Body of pancreas (tissue), 4 donors: ENCODE measurements around the gene ALKBH4. TPM values are rescaled to one million over a fixed set of nuclear protein-coding genes. Genes with fewer than 3 reads are reported as not detected.

ENCODE experiments used
- ATAC-seq: fragments of 150-250 bp; one replicate; pipeline ENCODE4 v1.9.1; 2016
- DNase-seq, 4 donors: peaks; one replicate each; pipeline ENCODE4 v3.0.0-alpha.2; 2019
- H3K27ac ChIP-seq, 4 donors: fragments of 200-600 bp; sonication (generic); 1 replicate in 3 of 4; 2 replicates in 1 of 4; pipeline versions ENCODE4 v1.5.1 to v1.6.1; 2016 to 2019; ENCODE audit warnings: mild to moderate bottlenecking in 1 of 4, mixed read lengths in 1 of 4, moderate library complexity in 1 of 4
- H3K27me3 ChIP-seq, 2 donors: fragments of 200-600 bp; sonication (generic); one replicate each; pipeline ENCODE4 v1.6.0; 2016; ENCODE audit warnings: mild to moderate bottlenecking in 1 of 2
- H3K36me3 ChIP-seq, 2 donors: fragments of 200-600 bp; sonication (generic); replicated peaks in 1 of 2; 2 replicates each; pipeline ENCODE4 v1.5.1; 2016; ENCODE audit warnings: low read depth in 2 of 2; ENCODE audit not compliant: insufficient read depth in 1 of 2
- H3K4me1 ChIP-seq: fragments of 200-600 bp; sonication (generic); one replicate; pipeline ENCODE4 v1.6.0; 2016
- H3K4me3 ChIP-seq, 2 donors: fragments of 200-600 bp; sonication (generic); 1 replicate in 1 of 2; 2 replicates in 1 of 2; pipeline ENCODE4 v1.5.1; 2016 to 2019
- H3K9me3 ChIP-seq, 3 donors: fragments of 200-600 bp; sonication (generic); 1 replicate in 2 of 3; 2 replicates in 1 of 3; pipeline ENCODE4 v1.5.1; 2016
- POLR2A ChIP-seq, 3 donors: fragments of 450-650 bp; IDR thresholded peaks; one replicate each; pipeline ENCODE4 v1.6.1; 2016; ENCODE audit warnings: antibody characterized with exemption in 3 of 3, mild to moderate bottlenecking in 2 of 3
- whole genome bisulfite sequencing, 2 donors: methylation state at CpG; one replicate each; pipeline ENCODE4 v1.1.5; 2017; 5-methylcytosine and 5-hydroxymethylcytosine counted together
- intact Hi-C: fragments of 100-400 bp; cut with DNase I; formaldehyde crosslinking; loops from one replicate; pipeline ENCODE4 v1.15.1; 2023
- total RNA-seq, 2 donors: library from RNA; depleted of rRNA; stranded (reverse); fragments of >200 nt; gene quantifications; one replicate each; pipeline ENCODE4 v1.1.0, GENCODE V29; 2016
- TF ChIP-seq, protein P1 (sequence below), 7 experiments: fragments of 450-650 bp in 4 of 7; fragments of 200-600 bp in 3 of 7; sonication (generic) in 3 of 7; IDR thresholded peaks; one replicate each; pipeline ENCODE4 v1.5.1; 2016 to 2019; ENCODE audit warnings: antibody characterized with exemption in 7 of 7

The ALKBH4 gene
- total RNA-seq, 2 donors from 2014 or later: 15.6 to 60.3 TPM

GRCh38 chr7:102427019-102427405 lies 37.7 kb downstream of the ALKBH4 start:
- Histone ChIP-seq H3K36me3 (peaks cover 0 to 3% of the 10 kb centered on the region in 2 donors), H3K4me1 (no peaks in the 10 kb centered on the region), H3K9me3 (no peaks in the 10 kb centered on the region), H3K27me3 (no peaks in the 10 kb centered on the region), H3K27ac (peak overlapping the region in 1 of 4 donors; percentile 70), H3K4me3 (no peak overlapping the region)
- WGBS, 2 donors: 80 to 90% methylated on average over 5 of the region's 5 CpGs
- DNase-seq (no peak), ATAC-seq (no peak)
- TF ChIP-seq, protein P1, sequence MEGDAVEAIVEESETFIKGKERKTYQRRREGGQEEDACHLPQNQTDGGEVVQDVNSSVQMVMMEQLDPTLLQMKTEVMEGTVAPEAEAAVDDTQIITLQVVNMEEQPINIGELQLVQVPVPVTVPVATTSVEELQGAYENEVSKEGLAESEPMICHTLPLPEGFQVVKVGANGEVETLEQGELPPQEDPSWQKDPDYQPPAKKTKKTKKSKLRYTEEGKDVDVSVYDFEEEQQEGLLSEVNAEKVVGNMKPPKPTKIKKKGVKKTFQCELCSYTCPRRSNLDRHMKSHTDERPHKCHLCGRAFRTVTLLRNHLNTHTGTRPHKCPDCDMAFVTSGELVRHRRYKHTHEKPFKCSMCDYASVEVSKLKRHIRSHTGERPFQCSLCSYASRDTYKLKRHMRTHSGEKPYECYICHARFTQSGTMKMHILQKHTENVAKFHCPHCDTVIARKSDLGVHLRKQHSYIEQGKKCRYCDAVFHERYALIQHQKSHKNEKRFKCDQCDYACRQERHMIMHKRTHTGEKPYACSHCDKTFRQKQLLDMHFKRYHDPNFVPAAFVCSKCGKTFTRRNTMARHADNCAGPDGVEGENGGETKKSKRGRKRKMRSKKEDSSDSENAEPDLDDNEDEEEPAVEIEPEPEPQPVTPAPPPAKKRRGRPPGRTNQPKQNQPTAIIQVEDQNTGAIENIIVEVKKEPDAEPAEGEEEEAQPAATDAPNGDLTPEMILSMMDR (IDR thresholded peaks at IDR 0.05): no peak
- TF ChIP-seq POLR2A (IDR thresholded peaks at IDR 0.05): no peak
- intact Hi-C loops: no loop called here

DNA sequence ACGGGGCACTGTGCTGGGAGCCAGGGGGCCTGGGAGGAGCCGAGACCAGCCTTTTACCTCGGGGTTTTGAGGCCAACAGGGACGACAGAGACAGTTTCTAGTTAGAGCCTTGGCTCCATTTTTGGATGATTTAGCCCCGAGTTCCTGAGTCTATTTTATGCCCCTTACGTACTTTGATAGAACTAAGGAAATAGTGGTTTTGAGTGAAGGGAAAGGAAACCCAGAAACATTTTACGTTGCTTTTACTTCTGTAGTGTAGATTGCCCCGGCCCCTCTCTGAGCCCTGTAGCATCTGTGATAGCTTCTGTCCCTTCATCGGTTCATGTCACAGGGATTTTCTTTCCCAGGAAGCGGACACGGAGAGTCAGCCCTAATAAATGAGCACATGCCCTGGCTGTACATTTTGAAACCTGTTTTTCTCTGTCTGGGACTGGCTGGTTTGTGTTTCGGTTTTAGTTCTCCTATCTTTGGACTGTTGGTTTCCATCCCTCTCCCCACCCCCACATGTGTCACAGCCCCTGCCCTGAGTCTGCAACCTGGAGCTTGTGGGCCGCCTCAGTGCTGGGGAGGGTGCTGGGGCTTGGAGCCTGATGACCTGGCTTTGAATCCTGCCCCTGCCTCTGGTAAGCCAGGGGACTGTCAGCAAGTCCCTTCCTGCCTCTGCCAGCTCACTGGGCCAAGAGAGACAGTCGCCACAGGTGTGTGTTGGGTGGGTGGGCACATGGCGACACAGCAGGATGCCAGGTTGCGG lies 38.2 kb downstream of the ALKBH4 start:
- no peaks in the 10 kb centered on the region for H3K27me3 ChIP-seq
- intact Hi-C loops: no loop called here
- no peak for ATAC-seq
- peak overlapping the region in 2 of 4 donors; percentile 20 to 70 for H3K27ac ChIP-seq
- no peak overlapping the region for H3K4me3 ChIP-seq
- TF ChIP-seq POLR2A (IDR thresholded peaks at IDR 0.05): no peak
- TF ChIP-seq, protein P1 (IDR thresholded peaks at IDR 0.05): no peak
- no peaks in the 10 kb centered on the region for H3K9me3 ChIP-seq
- DNase-seq: peak in 1 of 4 donors; percentile 52
- WGBS, 2 donors: 84 to 87% methylated on average over 15 to 16 of the region's 16 CpGs
- peaks cover 0 to 5% of the 10 kb centered on the region in 2 donors for H3K36me3 ChIP-seq
- H3K4me1 ChIP-seq: no peaks in the 10 kb centered on the region

- no peaks in the 10 kb centered on the region for H3K9me3 ChIP-seq
- ATAC-seq: no peak
- no peaks in the 10 kb centered on the region for H3K27me3 ChIP-seq
- peak overlapping the region in 2 of 4 donors; percentile 20 to 70 for H3K27ac ChIP-seq
- TF ChIP-seq POLR2A (IDR thresholded peaks at IDR 0.05): peak in 1 of 3 donors; percentile 47
- TF ChIP-seq, protein P1 (IDR thresholded peaks at IDR 0.05): no peak
- peaks cover 0 to 7% of the 10 kb centered on the region in 2 donors for H3K36me3 ChIP-seq
- WGBS, 2 donors: 60 to 69% methylated on average over 11 to 25 of the region's 25 CpGs
- DNase-seq: peak in 1 of 4 donors; percentile 56
- H3K4me1 ChIP-seq: no peaks in the 10 kb centered on the region
- intact Hi-C loops: no loop called here
- no peak overlapping the region for H3K4me3 ChIP-seq
Observed at GRCh38 chr7:102425639-102426267, 38.9 kb downstream of the ALKBH4 start.

- no peaks in the 10 kb centered on the region for H3K9me3 ChIP-seq
- H3K27ac ChIP-seq: peak overlapping the region in 1 of 4 donors; percentile 70
- TF ChIP-seq, protein P1 (IDR thresholded peaks at IDR 0.05): no peak
- no peak for TF ChIP-seq POLR2A (IDR thresholded peaks at IDR 0.05)
- H3K4me3 ChIP-seq: no peak overlapping the region
- DNase-seq: peak in 1 of 4 donors; percentile 34
- WGBS, 2 donors: 74 to 80% methylated on average over 2 to 13 of the region's 13 CpGs
- no peaks in the 10 kb centered on the region for H3K4me1 ChIP-seq
- intact Hi-C loops: no loop called here
- no peaks in the 10 kb centered on the region for H3K27me3 ChIP-seq
- H3K36me3 ChIP-seq: peaks cover 0 to 7% of the 10 kb centered on the region in 2 donors
- ATAC-seq: no peak
Observed at GRCh38 chr7:102424787-102425218, 39.9 kb downstream of the ALKBH4 start.
